Adipocyte (in vitro differentiated cells): ENCODE measurements around the gene YTHDC2.
A peak's percentile ranks its signal among the peaks of the same experiment; 100 is the strongest.

ENCODE experiments used
- DNase-seq: peaks from one replicate; pipeline ENCODE4 v3.0.0-alpha.2; 2015; ENCODE audit warnings: low read depth
- H3K27me3 ChIP-seq: replicated peaks from 2 replicates; pipeline ENCODE4 v1.7.0; 2013; ENCODE audit warnings: mild to moderate bottlenecking, low read length, moderate library complexity; ENCODE audit not compliant: control insufficient read depth, insufficient read depth
- H3K36me3 ChIP-seq: 2 replicates; pipeline ENCODE4 v1.7.0; 2013; ENCODE audit warnings: low read length, mild to moderate bottlenecking, moderate library complexity; ENCODE audit not compliant: control insufficient read depth, insufficient read depth, severe bottlenecking
- H3K4me1 ChIP-seq: 2 replicates; pipeline ENCODE4 v1.7.0; 2013; ENCODE audit warnings: mild to moderate bottlenecking, low read length, moderate library complexity; ENCODE audit not compliant: control insufficient read depth, insufficient read depth
- H3K4me3 ChIP-seq: 2 replicates; pipeline ENCODE4 v1.7.0; 2013; ENCODE audit warnings: mild to moderate bottlenecking, low read length, moderate library complexity
- H3K9ac ChIP-seq: 2 replicates; pipeline ENCODE4 v1.7.0; 2013; ENCODE audit warnings: mild to moderate bottlenecking, low read length, moderate library complexity
- H3K9me3 ChIP-seq: 2 replicates; pipeline ENCODE4 v1.7.0; 2013; ENCODE audit warnings: mild to moderate bottlenecking, low read length, moderate library complexity; ENCODE audit not compliant: control insufficient read depth

Gene YTHDC2

GRCh38 chr5:113606298-113607134 is 93.0 kb downstream of the YTHDC2 start:
- no peaks in the 10 kb centered on the region for H3K36me3 ChIP-seq
- H3K4me1 ChIP-seq: peaks cover 5% of the 10 kb centered on the region
- no peaks in the 10 kb centered on the region for H3K27me3 ChIP-seq
- H3K9me3 ChIP-seq: no peaks in the 10 kb centered on the region
- H3K9ac ChIP-seq: no peak overlapping the region
- no peak overlapping the region for H3K4me3 ChIP-seq
- peak; percentile 79 for DNase-seq

- Histone ChIP-seq H3K36me3 (no peaks in the 10 kb centered on the region), H3K4me3 (no peak overlapping the region), H3K9me3 (no peaks in the 10 kb centered on the region), H3K27me3 (peaks cover 2% of the 10 kb centered on the region), H3K9ac (no peak overlapping the region), H3K4me1 (peaks cover 5% of the 10 kb centered on the region)
- DNase-seq: no peak
Observed at GRCh38 chr5:113607361-113607760, 93.9 kb downstream of the YTHDC2 start.

- H3K36me3 ChIP-seq: no peaks in the 10 kb centered on the region
- H3K4me1 ChIP-seq: peaks cover 5% of the 10 kb centered on the region
- H3K27me3 ChIP-seq: peaks cover 10% of the 10 kb centered on the region
- no peak for DNase-seq
- no peak overlapping the region for H3K9ac ChIP-seq
- no peak overlapping the region for H3K4me3 ChIP-seq
- no peaks in the 10 kb centered on the region for H3K9me3 ChIP-seq
Observed at GRCh38 chr5:113608113-113608596, 94.7 kb downstream of the YTHDC2 start.

- DNase-seq: peak; percentile 76
- Histone ChIP-seq H3K27me3 (peaks cover 13% of the 10 kb centered on the region), H3K9me3 (no peaks in the 10 kb centered on the region), H3K36me3 (no peaks in the 10 kb centered on the region), H3K9ac (no peak overlapping the region), H3K4me3 (no peak overlapping the region), H3K4me1 (peaks cover 15% of the 10 kb centered on the region)
Observed at GRCh38 chr5:113612060-113612496, 98.6 kb downstream of the YTHDC2 start.

GRCh38 chr5:113614191-113614590 is 100.7 kb downstream of the YTHDC2 start:
- peaks cover 10% of the 10 kb centered on the region for H3K4me1 ChIP-seq
- H3K27me3 ChIP-seq: peaks cover 13% of the 10 kb centered on the region
- H3K9me3 ChIP-seq: no peaks in the 10 kb centered on the region
- H3K36me3 ChIP-seq: no peaks in the 10 kb centered on the region
- no peak for DNase-seq
- no peak overlapping the region for H3K4me3 ChIP-seq
- no peak overlapping the region for H3K9ac ChIP-seq

- Histone ChIP-seq H3K9me3 (no peaks in the 10 kb centered on the region), H3K4me3 (no peak overlapping the region), H3K4me1 (peaks cover 10% of the 10 kb centered on the region), H3K36me3 (no peaks in the 10 kb centered on the region), H3K9ac (no peak overlapping the region), H3K27me3 (peaks cover 13% of the 10 kb centered on the region)
- DNase-seq: no peak
Observed at GRCh38 chr5:113615708-113616107, 102.2 kb downstream of the YTHDC2 start.

- Histone ChIP-seq H3K9me3 (no peaks in the 10 kb centered on the region), H3K4me3 (no peak overlapping the region), H3K27me3 (peaks cover 12% of the 10 kb centered on the region), H3K4me1 (peaks cover 10% of the 10 kb centered on the region), H3K36me3 (no peaks in the 10 kb centered on the region), H3K9ac (no peak overlapping the region)
- no peak for DNase-seq
Observed at GRCh38 chr5:113617191-113617796, 103.8 kb downstream of the YTHDC2 start.

- H3K4me1 ChIP-seq: no peaks in the 10 kb centered on the region
- no peak overlapping the region for H3K9ac ChIP-seq
- H3K27me3 ChIP-seq: no peaks in the 10 kb centered on the region
- no peak for DNase-seq
- no peak overlapping the region for H3K4me3 ChIP-seq
- H3K36me3 ChIP-seq: no peaks in the 10 kb centered on the region
- H3K9me3 ChIP-seq: peaks cover 7% of the 10 kb centered on the region
Observed at GRCh38 chr5:113632996-113633395, 119.5 kb downstream of the YTHDC2 start.

GRCh38 chr5:113634957-113635356 is 121.5 kb downstream of the YTHDC2 start:
- no peak for DNase-seq
- Histone ChIP-seq H3K27me3 (no peaks in the 10 kb centered on the region), H3K9me3 (peaks cover 8% of the 10 kb centered on the region), H3K36me3 (no peaks in the 10 kb centered on the region), H3K9ac (no peak overlapping the region), H3K4me1 (no peaks in the 10 kb centered on the region), H3K4me3 (no peak overlapping the region)

GRCh38 chr5:113641715-113642114 is 128.2 kb downstream of the YTHDC2 start:
- Histone ChIP-seq H3K9ac (no peak overlapping the region), H3K4me3 (no peak overlapping the region), H3K36me3 (no peaks in the 10 kb centered on the region), H3K27me3 (no peaks in the 10 kb centered on the region), H3K4me1 (no peaks in the 10 kb centered on the region), H3K9me3 (peaks cover 8% of the 10 kb centered on the region)
- no peak for DNase-seq
